Psoas muscle (tissue), 8 donors: ENCODE measurements around the gene KIAA1755. TPM values are rescaled to one million over a fixed set of nuclear protein-coding genes. Genes with fewer than 3 reads are reported as not detected.
A peak's percentile ranks its signal among the peaks of the same experiment; 100 is the strongest.

Experiments used
- ATAC-seq, 4 donors: fragments of 200-7000 bp; cut with Tn5 transposase; one replicate each; pipeline ENCODE4 v1.9.1; 2020; ENCODE audit warnings: moderate library complexity in 3 of 4, mild to moderate bottlenecking in 2 of 4
- DNase-seq, 2 donors: peaks; one replicate each; pipeline ENCODE4 v3.0.0-alpha.2; 2020
- H3K27ac ChIP-seq: fragments of 200-600 bp; one replicate; pipeline ENCODE4 v1.8.0; 2022
- H3K27me3 ChIP-seq, 3 donors: fragments of 200-600 bp in 1 of 3; one replicate each; pipeline versions ENCODE4 v1.6.1 to v1.8.0; 2013 to 2022; ENCODE audit warnings: low read length in 2 of 3, mild to moderate bottlenecking in 2 of 3, moderate library complexity in 1 of 3; ENCODE audit not compliant: insufficient read depth in 3 of 3
- H3K36me3 ChIP-seq, 2 donors: fragments of 200-600 bp in 1 of 2; one replicate each; pipeline versions ENCODE4 v1.6.1 to v1.8.0; 2013 to 2022; ENCODE audit warnings: low read depth in 1 of 2, mild to moderate bottlenecking in 1 of 2, moderate library complexity in 1 of 2; ENCODE audit not compliant: insufficient read depth in 1 of 2
- H3K4me1 ChIP-seq: fragments of 200-600 bp; one replicate; pipeline ENCODE4 v1.8.0; 2022
- H3K4me3 ChIP-seq: fragments of 200-600 bp; one replicate; pipeline ENCODE4 v1.8.0; 2022; ENCODE audit warnings: mild to moderate bottlenecking
- H3K9me3 ChIP-seq: fragments of 200-600 bp; one replicate; pipeline ENCODE4 v1.8.0; 2022
- WGBS, 3 donors: extraction: QIAGEN DNeasy Blood & Tissue Kit; methylation state at CpG; one replicate each; pipeline versions ENCODE4 v1.1.6 to v1.1.7; 2013; 5-methylcytosine and 5-hydroxymethylcytosine counted together
- intact Hi-C, 2 donors: fragments of 100-400 bp; cut with DNase I; formaldehyde crosslinking; loops; one replicate each; pipeline versions ENCODE4 v1.11.0 to v1.14.2; 2022
- polyA plus RNA-seq, 3 donors: library from polyadenylated mRNA; stranded (reverse); fragments of 200-250 nt; gene quantifications; one replicate each; pipeline ENCODE4 v1.2.3, GENCODE V29; 2013
- total RNA-seq, 4 donors: library from RNA; stranded (reverse); fragmentation: NEBNext Ultra II Directional in 2 of 4; extraction: Animal tissue kit (Norgen Biotek cat#: 25700) in 2 of 4; gene quantifications; one replicate each; pipeline versions ENCODE4 v1.2.1 to v1.2.4, GENCODE V29; 2021 to 2023
- TF ChIP-seq, protein P1 (sequence below): fragments of 200-600 bp; IDR thresholded peaks from one replicate; pipeline ENCODE4 v1.8.0; 2022; ENCODE audit warnings: antibody characterized with exemption
- donor health status: healthy with polysubstance abuse.
- donor health status: DM: no; HTN: no; CAD: no; lungs with moderate emphysema.
- donor health status: Bipolar disorder and iron deficiency.
- donor health status: healthy.
- donor health status: DM: yes; HTN: yes; CAD: no.
- donor health status: DM: no; HTN: no; CAD: no.
- donor health status: DM: no; HTN: no; CAD: no.
- donor health status: DM: yes; HTN: yes; CAD: no.

KIAA1755 gene
- total and polyA plus RNA-seq, 7 donors = 0.16 to 2.4 (median 0.29) TPM

- Histone ChIP-seq H3K27me3 (no peaks in the 10 kb centered on the region), H3K9me3 (no peaks in the 10 kb centered on the region), H3K27ac (no peak overlapping the region), H3K4me3 (no peak overlapping the region), H3K36me3 (no peaks in the 10 kb centered on the region), H3K4me1 (peaks cover 5% of the 10 kb centered on the region)
- intact Hi-C loops = loop anchor here in 1 of 2 donors (10.0 kb wide), 1 partner anchor 286 kb away; no protein-coding TSS in a partner anchor
- WGBS, 3 donors = 37 to 44% (median 41%) methylated on average over 6 of the region's 6 CpGs
- DNase-seq = no peak
- TF ChIP-seq, protein P1, sequence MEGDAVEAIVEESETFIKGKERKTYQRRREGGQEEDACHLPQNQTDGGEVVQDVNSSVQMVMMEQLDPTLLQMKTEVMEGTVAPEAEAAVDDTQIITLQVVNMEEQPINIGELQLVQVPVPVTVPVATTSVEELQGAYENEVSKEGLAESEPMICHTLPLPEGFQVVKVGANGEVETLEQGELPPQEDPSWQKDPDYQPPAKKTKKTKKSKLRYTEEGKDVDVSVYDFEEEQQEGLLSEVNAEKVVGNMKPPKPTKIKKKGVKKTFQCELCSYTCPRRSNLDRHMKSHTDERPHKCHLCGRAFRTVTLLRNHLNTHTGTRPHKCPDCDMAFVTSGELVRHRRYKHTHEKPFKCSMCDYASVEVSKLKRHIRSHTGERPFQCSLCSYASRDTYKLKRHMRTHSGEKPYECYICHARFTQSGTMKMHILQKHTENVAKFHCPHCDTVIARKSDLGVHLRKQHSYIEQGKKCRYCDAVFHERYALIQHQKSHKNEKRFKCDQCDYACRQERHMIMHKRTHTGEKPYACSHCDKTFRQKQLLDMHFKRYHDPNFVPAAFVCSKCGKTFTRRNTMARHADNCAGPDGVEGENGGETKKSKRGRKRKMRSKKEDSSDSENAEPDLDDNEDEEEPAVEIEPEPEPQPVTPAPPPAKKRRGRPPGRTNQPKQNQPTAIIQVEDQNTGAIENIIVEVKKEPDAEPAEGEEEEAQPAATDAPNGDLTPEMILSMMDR = no peak
- ATAC-seq = peak; percentile 36 to 64 (median 52)
These were observed 49.8 kb downstream of the KIAA1755 start for GRCh38 chr20:38210741-38211140.

DNA sequence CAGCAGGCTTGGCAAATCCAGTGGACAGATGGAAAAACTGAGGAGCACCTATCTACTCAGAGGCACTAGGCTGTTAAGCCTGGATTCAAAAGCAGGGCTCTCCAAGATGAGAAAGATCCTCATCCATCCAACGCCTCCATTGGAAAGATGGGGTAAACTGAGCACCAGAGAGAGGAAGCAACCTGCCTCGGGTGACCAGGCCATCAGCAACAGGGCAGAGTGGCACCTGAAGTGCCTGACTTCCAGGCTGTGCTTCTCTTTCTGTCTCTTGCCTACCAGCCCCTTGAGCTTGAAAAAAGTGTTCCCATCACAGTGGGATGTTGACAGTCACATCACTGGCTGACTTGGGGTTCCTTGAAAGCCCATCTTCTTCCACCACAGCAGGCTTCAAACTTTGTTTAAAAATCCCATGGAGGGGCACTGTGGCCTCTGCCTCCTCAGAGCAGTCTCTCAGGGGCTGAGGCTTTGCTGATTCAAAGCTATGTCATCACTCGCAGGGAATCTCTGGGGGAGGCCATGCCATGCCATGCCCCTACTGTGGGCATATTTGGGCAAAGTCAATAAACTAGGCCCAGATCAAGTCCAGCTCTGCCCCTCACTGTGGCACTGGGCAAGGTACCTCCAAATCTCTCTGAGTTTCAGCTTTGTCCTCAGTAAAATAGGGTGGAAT lies 50.7 kb downstream of the KIAA1755 start:
- no peak for ATAC-seq
- Histone ChIP-seq H3K27ac (no peak overlapping the region), H3K9me3 (no peaks in the 10 kb centered on the region), H3K4me1 (peaks cover 5% of the 10 kb centered on the region), H3K4me3 (no peak overlapping the region), H3K27me3 (no peaks in the 10 kb centered on the region), H3K36me3 (no peaks in the 10 kb centered on the region)
- WGBS, 3 donors = 91 to 100% (median 97%) methylated on average over 3 of the region's 3 CpGs
- intact Hi-C loops = loop anchor here in 1 of 2 donors (10.0 kb wide), 1 partner anchor 285 kb away; no protein-coding TSS in a partner anchor
- no peak for DNase-seq
- TF ChIP-seq, protein P1 = no peak

GRCh38 chr20:38209054-38209675 lies 51.4 kb downstream of the KIAA1755 start:
- peaks cover 5% of the 10 kb centered on the region for H3K4me1 ChIP-seq
- intact Hi-C loops = no loop called here

GRCh38 chr20:38208523-38208922 lies 52.0 kb downstream of the KIAA1755 start:
- Histone ChIP-seq H3K27me3 (no peaks in the 10 kb centered on the region), H3K9me3 (no peaks in the 10 kb centered on the region), H3K4me1 (peaks cover 5% of the 10 kb centered on the region), H3K27ac (no peak overlapping the region), H3K36me3 (no peaks in the 10 kb centered on the region), H3K4me3 (no peak overlapping the region)
- no peak for ATAC-seq
- DNase-seq = no peak
- TF ChIP-seq, protein P1 = no peak
- WGBS, 3 donors = 95 to 97% (median 96%) methylated on average over 3 of the region's 3 CpGs
- intact Hi-C loops = no loop called here

More at GRCh38 chr20:38209054-38209675, 51.4 kb downstream of the KIAA1755 start:
- 46 to 65% (median 54%) methylated on average over 4 of the region's 4 CpGs for WGBS, 3 donors
- no peaks in the 10 kb centered on the region for H3K9me3 ChIP-seq
- H3K27ac ChIP-seq = no peak overlapping the region
- ATAC-seq (peak in 3 of 4 donors; percentile 9 to 44 (median 33)), DNase-seq (peak in 1 of 2 donors; percentile 37)
- H3K4me3 ChIP-seq = no peak overlapping the region
- TF ChIP-seq, protein P1 = no peak
- no peaks in the 10 kb centered on the region for H3K36me3 ChIP-seq
- no peaks in the 10 kb centered on the region for H3K27me3 ChIP-seq
